ENCODE data around the gene DCANP1.

The DCANP1 gene

DNA sequence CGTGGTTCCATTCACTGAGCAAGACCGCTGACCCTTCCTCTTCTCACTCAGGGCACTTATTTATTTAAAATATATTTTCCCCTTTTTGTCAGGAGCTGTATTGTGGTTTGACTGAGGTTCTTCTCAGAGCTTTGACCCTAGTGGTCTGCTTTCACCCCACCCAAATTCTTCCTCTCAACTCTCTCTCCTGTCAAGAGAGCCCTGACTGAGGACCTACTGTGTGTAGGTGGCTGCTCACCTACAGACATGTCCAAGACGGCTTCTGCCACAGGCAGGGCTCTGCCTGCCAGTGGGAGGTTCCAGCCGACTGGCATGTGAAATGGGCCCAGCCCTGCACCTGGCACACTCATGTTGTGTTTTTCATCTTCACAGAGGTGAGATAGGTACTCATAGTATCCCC, 5.2 kb downstream of the DCANP1 start:
- DNase-seq (ENCODE audit: low read depth in 2 of 2): no peak

DNA sequence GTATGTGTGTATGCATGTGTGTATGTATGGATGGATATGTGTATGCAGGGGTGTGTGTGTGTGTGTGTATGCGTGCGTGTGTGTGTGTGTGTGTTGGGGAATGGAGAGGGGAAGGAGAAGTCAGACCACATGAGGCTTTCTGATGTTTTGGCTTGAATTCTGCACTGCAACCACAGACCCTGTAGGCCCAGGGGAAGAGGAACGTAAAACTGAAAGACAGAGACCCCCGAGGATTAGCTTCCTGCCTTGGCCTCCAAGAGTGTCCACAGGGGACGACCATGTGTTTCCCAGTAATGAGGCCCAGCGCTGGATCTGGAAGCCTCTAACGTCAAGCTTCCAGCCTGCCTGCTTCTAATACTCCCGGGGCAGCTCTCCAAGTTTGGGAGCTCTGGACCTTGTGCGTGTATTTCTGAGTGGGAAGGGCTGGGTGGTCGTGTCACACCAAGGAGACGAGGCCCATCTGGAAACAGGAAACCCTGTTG, 5.8 kb downstream of the DCANP1 start:
- no peak for DNase-seq (ENCODE audit: low read depth in 2 of 2)

DNA sequence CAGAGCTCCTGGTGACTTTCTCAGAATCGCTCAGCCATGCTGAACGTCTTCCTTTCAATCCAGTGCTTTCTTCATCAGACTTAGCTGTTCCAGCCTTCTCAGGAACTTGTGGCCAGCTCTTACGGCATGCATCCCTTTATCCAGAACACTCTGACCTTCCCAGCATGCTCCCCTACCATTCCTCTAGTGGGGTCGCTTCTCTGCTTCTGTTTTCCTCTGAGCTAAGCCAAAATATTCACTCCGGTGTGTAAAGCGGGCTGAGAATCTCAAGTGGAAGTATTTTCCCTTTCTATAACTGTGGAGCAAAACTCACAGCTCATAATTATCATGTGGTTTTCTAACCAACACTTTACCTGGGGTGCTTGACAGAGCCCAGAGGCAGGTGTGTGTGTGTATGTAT, 6.2 kb downstream of the DCANP1 start:
- DNase-seq (ENCODE audit: low read depth in 2 of 2): no peak

DNA sequence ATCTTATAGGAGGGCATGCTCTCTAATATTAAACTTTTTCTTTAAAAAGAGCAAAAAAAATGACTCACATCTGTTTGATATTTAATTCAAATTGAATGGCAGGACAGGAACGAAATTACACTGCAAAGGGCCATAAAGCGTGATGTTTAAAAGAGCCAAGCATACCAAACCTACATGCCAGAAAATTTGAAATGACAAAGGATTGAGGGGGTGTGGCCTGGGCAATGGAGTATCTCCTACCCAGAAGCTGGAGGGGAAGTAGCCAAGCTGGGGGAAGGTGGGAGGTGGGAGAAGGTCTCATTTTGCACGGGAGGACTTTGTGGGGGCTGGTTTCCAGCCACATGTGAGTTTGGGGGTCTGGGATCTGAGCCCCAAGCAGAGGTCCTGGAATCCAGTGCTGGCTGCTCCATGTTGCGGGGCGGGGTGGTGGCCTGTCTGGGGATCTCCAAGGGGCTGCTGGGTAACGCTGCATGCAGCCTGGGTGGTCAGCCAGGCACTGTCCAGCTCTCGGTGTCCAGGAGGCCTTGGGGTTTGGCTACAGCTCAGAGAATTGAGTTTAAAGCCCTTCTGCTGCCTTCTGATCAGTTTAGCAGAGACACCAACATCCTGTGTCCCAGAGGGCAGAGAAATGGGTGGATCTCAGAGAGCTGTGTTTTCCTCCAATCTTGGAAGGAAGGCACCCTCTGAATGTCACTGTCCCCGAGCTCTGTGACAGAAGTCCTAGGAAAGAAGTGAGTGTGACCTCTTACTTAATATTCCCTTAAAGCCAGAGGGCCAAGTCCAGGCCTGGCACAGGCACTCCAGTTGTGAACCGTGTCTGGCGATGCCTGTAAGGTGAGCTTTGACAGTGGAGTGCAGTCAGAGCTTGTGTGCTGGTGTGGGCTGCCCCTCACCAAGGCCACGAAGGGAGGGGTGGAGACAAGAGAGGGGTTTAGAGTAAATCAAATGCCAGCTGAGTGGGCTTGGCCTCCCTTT, 7.6 kb downstream of the DCANP1 start:
- no peak for DNase-seq (ENCODE audit: low read depth in 2 of 2)

DNA sequence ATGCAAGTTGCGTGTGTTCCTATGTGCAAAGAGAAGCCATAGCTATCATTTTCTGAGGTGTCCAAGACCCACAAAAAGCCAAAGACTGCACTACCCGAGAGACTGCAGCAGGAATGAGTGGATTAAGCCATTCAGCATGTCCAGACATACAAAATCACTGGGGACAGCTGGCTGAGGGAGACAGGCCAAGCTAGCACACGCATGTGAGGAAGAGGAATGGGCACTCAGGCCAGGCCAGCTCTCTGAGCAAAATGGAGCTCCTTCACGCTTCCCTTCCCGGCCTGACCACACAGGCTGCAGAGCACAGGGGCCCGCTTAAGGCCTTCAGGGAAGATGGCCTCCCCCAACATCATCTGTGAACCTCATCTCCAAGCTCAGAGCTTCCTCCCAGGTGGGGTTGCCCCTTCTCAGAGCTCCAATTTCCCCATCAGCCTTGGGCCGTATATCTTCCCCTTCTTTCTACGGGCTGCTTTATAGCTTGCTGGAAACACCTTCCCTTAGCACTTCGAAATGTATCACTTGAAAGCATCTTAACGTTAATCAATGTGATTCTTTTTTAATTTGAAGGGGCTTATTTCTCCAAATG, 8.4 kb downstream of the DCANP1 start:
- DNase-seq (ENCODE audit: low read depth in 2 of 2): no peak

- no peak for DNase-seq (ENCODE audit: low read depth in 2 of 2)
Measured at GRCh38 chr5:135437796-135438560, 9.2 kb downstream of the DCANP1 start.

GRCh38 chr5:135437422-135437795, 9.7 kb downstream of the DCANP1 start:
- no peak for DNase-seq (ENCODE audit: low read depth in 2 of 2)

DNA sequence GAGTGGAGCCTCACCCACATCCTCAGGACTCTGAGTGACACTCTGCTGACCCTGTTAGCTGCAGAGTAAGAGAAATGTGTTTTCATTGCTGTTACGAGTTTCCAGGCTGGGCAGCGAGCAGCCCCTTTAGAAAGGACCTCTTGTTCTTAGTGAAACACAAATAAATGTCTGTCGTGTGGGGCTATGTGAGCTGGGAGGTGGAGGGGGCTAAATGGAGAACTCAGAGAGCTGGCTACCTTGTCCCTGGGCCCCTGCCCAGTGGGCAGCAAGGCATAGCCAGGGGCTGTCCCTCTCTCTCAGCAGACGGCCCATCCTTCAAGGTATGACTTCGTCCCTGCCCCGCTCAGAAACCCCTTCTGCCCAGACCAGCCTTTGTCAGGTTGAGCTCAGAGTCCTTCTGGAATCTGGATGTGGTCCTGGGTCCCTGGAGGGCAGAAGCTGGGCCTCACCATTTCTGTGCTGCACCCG, 10.2 kb downstream of the DCANP1 start:
- no peak for DNase-seq (ENCODE audit: low read depth in 2 of 2)

- no peak for DNase-seq (ENCODE audit: low read depth in 2 of 2)
Measured at GRCh38 chr5:135435467-135436330, 11.4 kb downstream of the DCANP1 start.

DNA sequence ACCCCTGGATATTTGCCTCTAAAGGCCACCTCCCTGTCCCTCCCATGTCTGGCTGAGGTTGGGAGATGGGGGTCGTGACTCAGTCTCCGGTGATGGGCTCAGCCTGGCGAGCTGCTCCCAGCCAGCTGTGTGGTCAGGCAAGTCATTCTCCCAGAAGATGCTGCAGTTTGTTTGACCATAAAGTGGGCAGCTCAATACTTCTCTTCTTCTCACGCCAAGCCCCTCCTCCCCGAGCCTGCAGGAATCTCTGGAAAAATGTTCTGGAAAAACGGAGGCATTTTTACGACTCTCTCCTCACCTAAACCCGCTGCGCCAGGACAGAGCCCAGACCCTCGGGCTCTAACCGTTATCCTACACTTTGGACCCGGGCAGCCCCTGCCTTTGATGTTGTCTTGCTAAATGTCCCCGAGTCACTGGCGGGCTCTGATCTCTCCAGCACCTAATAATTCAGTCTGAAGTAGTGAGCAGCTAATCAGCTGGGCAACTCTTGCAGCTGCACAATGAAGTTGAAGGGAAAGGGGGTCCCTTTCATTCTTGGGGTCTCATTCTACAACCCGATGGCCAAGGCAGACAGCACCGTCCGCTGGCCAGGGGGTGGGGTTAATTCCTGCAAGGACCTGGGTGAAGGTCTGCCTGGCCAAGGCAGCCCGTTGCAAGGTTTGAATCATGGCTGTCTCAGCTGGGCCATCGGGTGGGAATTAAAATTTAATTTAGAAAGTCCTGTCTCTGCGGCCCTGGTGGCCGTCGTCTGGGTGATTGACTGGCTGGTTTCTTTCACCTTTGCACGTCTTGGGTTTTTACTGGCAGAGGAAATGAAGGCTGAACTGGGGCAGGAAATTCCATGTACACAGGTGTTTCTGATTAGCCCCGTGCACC, 12.3 kb downstream of the DCANP1 start:
- no peak for DNase-seq (ENCODE audit: low read depth in 2 of 2)

GRCh38 chr5:135433681-135434426, 13.3 kb downstream of the DCANP1 start:
- no peak for DNase-seq (ENCODE audit: low read depth in 2 of 2)

- no peak for DNase-seq (ENCODE audit: low read depth in 2 of 2)
Measured at GRCh38 chr5:135432113-135432512, 15.0 kb downstream of the DCANP1 start.

DNA sequence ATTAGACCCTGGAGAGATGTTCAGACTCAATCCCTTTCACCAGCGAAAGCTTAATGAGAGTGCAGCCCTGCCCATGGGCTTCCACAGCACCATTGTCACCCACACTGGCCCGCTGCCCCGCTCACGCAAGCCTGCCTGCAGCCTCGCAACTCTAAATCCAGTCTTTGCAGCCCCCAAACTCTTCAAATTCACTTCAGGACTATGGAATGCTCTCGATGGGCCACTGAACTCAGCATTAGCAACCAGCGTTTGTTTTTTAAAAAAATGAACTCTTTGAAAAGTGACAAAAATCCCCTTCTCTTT, 17.1 kb downstream of the DCANP1 start:
- DNase-seq (ENCODE audit: low read depth in 2 of 2): no peak

DNA sequence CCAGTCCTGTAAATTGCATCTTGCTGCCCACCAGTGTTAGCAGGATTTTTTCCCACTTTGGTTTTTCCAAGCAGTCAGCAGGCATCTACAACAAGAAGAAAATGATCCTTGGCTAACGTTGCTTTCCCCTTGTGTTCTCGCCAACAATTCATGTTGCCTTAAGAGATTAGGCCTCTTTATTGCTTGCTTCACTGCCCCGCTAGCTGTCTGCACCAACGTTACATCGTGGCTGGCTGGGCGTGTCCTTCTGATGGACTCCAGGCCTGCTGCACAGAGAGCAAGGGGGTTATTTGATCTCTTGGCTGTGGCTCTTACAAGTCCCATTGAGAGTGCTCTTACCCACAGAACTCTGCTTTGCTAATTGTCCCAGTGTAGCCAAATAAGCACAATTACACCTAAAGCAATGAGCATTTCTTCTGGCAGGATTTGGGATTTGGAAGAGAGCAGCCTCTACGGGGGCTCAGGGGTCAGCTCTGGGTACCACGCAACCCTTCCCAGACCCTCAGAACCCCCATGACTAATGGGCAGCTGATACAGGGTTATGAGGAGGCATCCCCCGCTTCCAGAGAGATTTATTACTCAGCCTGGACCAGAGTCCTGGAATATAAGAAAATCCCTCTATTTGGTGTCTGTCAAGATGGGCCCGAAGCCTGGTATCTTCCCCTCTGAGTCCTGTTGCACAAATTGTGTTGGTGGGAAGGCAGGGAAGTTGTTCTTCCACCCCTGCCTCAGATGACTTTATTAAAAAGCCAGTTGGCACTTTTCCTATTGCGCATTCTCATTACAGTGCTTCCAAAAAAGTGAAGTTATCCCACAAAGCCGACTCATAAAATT, 17.6 kb downstream of the DCANP1 start:
- DNase-seq (ENCODE audit: low read depth in 2 of 2): no peak

DNA sequence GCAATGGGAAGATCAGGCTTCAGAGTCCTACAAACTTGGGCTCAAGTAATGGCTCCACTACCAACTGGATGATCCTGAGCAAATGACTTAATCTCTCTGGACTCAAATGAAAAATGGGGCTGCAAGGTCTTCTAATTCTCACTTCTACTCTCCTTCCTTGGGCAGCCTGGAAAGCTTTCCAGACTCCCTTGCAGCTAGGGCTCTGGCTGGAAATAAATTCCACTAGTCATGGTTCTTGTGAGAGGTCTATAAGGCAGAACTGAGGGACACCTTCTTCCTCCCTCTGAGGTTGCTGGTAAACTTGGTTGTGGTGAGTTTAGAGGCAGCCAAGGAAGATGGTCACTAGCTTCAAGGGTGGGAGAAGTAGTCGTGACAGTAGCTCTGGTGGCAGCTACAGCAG, 18.6 kb downstream of the DCANP1 start:
- DNase-seq (ENCODE audit: low read depth in 2 of 2): no peak

- DNase-seq (ENCODE audit: low read depth in 2 of 2): peak in 1 of 2 donors; percentile 19
Measured at GRCh38 chr5:135426102-135427082, 20.8 kb downstream of the DCANP1 start.

DNA sequence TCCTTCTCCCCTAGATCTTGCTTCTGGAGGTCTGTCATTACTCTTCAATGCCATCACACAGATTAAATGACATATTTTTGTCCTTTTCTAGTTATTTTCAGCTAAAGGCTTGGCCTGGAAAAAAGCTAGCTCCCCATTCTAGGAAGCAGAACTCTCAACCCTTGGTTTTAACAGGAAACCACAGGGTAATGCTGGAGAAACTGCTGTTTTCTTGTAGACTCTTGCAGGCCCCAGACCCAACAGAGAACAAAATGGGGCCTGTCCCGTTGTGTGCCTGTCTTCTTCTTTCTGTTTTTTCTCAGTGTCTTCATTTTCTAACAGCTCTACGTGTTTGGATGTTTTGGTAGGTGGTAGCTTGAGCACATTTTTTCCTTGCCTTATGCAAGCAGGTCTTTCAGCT, 21.5 kb downstream of the DCANP1 start:
- DNase-seq (ENCODE audit: low read depth in 2 of 2): no peak

DNA sequence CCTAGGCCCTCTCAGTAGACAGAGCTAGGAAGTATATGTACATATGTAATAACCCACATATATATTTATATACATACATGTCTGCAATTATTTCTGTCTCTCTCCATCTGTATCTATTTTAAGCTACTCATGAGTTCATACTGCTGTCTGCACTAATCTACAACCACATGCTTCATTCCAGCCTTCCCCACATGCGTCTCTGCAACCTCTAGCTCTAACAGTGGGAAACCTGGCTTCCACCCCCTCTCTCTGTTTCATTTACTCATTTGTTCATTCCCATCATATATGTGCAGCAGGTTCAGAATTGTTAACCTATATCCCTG, 23.3 kb downstream of the DCANP1 start:
- no peak for DNase-seq (ENCODE audit: low read depth in 2 of 2)

All from activated CD4-positive, alpha-beta T cell treated with anti-CD3 and anti-CD28 coated beads for 24 hours (primary cell).